GM18861 (cell line): ENCODE data around the gene GSTM3.
"Not testable (repeated sequence)": the region's sequence is repeated elsewhere in the genome, so short reads cannot be mapped to it uniquely, and the experiment has no call there.

Experiments used
- ATAC-seq: cut with Tn5 transposase; IDR thresholded peaks from one replicate; pipeline ENCODE4 v1.9.1; 2021; ENCODE audit not compliant: unreplicated experiment

The GSTM3 gene

GRCh38 chr1:109704173-109704572 is 36.7 kb downstream of the GSTM3 start:
- ATAC-seq = no peak

- not testable (repeated sequence) for ATAC-seq
Observed at GRCh38 chr1:109702940-109703339, 37.9 kb downstream of the GSTM3 start.

GRCh38 chr1:109697861-109698260 is 43.0 kb downstream of the GSTM3 start:
- ATAC-seq = not testable (repeated sequence)

- ATAC-seq = no peak
Observed at GRCh38 chr1:109697066-109697465, 43.8 kb downstream of the GSTM3 start.

GRCh38 chr1:109695138-109695537 is 45.7 kb downstream of the GSTM3 start:
- ATAC-seq = not testable (repeated sequence)

- ATAC-seq = not testable (repeated sequence)
Observed at GRCh38 chr1:109694400-109694799, 46.4 kb downstream of the GSTM3 start.

GRCh38 chr1:109691759-109692158 is 49.1 kb downstream of the GSTM3 start:
- ATAC-seq = no peak

- ATAC-seq = no peak
Observed at GRCh38 chr1:109689844-109690405, 50.9 kb downstream of the GSTM3 start.

GRCh38 chr1:109687641-109688499 is 53.0 kb downstream of the GSTM3 start, which contains the start of gene GSTM1:
Gene GSTM1 (plus strand): TSS chr1:109687817. CDS start chr1:109687874, 57 bp downstream.
- ATAC-seq = peak; percentile 98

- ATAC-seq = not testable (repeated sequence)
Observed at GRCh38 chr1:109687109-109687508, 53.7 kb downstream of the GSTM3 start.

GRCh38 chr1:109685890-109686289 is 54.9 kb downstream of the GSTM3 start:
- ATAC-seq = not testable (repeated sequence)

GRCh38 chr1:109685399-109685798 is 55.4 kb downstream of the GSTM3 start:
- ATAC-seq = not testable (repeated sequence)

- ATAC-seq = not testable (repeated sequence)
Observed at GRCh38 chr1:109684777-109685176, 56.1 kb downstream of the GSTM3 start.
